ENCODE results near the gene TARBP1.
"Not testable (repeated sequence)": the region's sequence is repeated elsewhere in the genome, so short reads cannot be mapped to it uniquely, and the experiment has no call there.

TARBP1 gene

DNA sequence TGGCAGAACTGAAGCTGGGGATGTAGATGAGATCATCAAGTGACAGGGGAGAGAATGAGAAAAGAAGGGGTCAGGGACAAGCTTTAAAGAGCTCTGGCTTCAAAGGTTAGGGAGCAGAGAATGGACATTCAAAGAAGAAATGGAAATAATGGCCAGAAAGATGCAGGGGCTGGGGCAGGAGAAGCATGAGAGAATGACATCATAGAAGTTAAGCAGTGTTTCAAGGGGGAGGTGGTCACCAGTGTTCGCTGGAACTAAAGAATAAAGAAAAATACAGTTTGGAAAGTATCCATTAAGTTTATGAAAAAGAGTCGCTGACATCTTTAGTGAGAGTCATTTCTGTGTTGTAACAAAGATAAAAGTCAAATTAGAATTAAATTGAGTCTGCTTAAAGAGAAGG lies 44.3 kb downstream of the TARBP1 start:
- DNase-seq (ENCODE audit: low read depth in 2 of 2): no peak

DNA sequence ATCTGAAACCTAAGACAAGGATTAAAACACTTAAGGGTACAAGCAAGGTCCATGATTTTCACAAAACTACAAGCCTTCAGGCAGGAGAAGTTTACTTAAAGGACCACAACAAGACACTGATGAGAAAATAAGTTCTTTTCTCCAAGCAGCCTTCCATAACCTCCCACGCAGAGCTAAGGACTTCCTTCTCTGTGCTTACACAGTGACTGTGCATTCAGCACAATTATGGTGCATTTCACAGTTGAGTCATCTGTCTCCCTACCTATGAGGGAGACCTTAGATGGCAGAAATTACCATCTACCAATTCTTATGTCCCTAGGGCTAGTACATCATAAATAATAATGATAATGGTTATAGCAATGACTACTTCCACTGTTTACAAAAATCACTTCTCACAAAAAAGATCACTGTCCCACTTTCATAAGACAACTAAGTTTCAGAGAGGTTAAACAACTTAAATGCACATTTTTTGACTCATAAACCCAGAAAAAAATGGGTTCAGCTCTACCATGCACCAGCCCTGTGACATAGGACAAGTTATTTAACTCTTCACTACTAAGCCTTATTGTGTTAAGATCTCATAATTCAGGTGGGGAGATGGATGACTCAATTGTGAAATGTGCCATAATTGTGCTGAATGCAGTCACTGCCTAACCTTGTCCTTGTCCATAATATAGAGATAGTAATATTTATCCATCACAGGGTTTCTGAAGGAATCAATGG lies 45.3 kb downstream of the TARBP1 start:
- DNase-seq (ENCODE audit: low read depth in 2 of 2): peak in 1 of 2 experiments; percentile 6

DNA sequence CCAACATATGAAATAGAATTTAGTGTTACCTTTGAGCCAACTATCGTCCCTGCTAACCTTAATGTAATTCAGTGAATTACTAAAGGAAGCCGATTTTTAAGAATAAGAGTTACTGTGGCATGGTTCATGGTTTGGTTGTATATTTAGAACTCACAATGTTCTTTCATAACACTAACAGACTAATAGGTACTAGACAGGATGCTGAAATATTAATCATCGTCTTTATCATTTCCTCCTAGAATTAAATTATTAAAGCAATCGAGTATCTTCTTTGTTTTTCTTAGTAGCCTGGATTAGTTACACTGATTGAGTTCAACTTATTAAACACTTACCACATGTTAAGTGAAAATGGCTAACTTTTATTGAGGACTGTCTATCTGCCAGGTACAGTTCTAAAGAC lies 47.7 kb downstream of the TARBP1 start:
- no peak for DNase-seq (ENCODE audit: low read depth in 2 of 2)

DNA sequence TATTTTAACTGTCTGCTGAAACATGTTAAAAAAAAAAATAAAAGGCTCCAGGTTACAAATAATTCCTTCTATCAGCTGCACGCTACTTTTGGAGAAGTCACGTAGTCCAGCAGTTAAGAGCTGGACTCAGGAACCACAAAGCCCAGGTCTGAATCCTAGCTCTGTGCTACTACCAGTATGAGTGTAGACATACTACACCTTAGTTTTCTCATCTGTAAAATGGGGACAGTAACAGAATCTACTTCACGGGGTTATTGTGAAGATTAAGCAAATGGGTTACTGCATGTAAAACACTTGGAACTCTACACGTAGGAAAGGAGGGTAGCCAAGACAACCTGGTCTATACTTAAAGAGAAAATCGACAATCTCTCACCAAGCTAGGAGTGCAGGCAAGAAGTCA lies 48.3 kb downstream of the TARBP1 start:
- no peak for DNase-seq (ENCODE audit: low read depth in 2 of 2)

DNA sequence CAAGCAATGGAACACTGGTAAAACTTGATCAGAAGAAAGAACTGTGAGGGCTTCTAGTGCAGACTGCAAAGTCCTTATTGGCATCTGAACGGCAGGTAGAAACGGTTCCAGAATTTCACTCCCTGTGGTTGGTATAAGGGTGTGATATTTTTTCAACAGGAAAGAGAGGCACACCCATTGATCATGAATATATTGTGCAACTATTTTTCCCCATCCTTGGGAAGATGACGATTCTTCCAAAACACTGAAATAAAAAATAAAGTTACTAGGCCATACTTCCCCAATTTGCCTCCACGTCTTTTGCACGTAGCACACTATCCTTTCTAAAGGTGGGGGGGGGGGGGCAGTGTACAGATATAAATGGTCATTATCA lies 49.6 kb downstream of the TARBP1 start:
- DNase-seq (ENCODE audit: low read depth in 2 of 2): no peak

DNA sequence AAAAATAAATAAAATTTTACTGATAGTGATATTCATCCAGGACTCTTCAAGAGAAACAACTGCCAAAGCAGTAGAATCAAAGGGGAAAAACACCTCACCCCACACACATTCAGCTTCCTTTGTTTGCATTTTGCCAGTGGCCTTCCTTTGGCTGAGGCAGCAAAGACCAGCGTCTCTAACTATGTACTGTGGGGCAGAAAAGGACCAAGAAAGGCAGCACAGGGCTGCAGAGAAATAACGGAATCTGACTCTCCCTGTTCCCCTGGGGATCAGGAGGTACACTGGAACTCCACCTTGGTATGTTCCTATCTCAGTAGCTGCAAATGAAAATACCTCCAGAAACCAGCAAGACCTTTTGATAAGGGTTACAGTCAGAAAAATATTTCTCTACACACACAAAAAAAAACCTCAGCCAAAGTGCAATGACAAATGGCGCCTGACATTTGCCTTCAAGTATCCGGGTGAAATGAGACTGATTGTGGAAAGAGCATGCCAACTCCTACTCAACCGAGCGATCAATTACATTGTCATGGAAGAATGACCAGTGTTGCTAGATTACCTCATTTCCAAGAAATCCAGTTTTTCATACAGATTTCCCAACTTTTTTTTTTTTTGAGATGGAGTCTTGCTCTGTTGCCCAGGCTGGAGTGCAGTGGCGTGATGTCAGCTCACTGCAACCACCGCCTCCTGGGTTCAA lies 50.9 kb downstream of the TARBP1 start:
- DNase-seq (ENCODE audit: low read depth in 2 of 2): no peak

DNA sequence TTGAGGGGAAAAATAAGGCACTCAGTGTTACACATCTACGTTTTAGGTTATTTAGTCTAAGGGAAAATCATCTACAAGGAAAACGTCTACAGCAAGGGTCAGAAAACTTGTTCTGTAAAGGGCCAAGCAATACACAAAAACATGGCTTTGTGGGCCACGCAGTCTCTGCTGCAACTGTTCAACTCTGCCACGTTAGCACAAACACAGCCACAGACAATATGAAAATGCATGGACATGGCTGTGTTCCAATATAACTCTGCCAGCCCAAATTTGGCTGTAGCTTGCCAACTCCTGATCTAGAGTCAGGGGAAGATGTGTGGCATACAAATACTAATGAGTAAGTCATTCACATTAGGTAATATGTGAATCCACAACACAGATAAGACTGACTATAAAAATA lies 65.0 kb downstream of the TARBP1 start:
- no peak for DNase-seq (ENCODE audit: low read depth in 2 of 2)

DNA sequence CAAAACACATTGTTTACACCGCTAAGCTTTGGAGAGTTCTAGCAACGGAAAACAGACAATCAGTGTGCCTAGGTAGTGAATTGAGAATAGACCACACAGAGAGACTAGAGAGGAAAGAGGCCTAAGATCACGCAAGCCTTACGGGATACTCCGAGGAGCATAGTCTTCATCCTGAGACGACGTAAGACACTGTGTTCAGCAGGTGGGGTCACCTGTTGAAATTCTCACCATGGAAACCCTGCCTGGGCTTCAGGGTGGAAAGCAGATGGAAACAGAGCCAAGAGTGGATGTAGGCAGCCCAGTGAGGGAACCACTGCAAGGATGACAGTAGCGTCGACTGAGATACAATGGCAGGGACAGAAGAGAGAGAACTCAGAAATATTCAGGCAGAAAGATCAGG lies 65.5 kb downstream of the TARBP1 start:
- DNase-seq (ENCODE audit: low read depth in 2 of 2): no peak

DNA sequence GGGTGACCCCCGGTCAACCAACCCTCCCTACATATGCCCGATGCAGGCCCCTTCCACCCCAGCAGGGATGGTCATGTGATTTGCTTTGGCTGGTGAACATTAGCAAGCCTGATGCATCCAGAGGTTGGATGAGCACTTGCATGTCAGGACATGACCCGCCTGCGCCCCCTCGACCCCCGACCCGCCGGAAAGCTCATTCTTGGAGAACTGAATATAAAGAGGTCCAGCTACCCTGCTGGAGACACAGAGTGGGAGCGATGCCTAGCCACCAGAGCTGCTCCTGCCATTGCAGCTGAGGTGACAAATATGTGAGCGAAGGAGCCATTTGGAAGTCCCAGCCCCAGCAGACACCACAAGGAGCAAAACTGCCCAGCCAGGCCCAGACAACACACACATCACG lies 66.1 kb downstream of the TARBP1 start:
- DNase-seq (ENCODE audit: low read depth in 2 of 2): no peak

DNA sequence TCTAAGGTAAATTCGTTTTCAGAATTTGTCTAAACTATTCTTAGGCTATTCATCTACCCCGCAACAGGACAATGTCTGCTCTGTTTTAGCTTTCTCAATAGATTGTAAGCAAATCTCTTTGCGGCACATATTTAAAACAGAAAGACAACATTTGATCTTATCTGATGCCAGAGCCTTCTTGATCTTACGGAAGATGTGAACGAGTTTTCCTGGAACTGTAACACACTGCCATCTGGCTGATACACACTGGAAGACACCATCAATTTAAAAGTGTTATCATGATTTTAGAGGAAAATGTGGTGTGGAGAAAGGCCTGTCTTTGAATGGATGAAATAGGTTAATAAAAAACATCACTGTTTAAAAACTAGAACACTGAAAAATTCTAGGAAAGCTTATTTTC lies 69.7 kb downstream of the TARBP1 start:
- no peak for DNase-seq (ENCODE audit: low read depth in 2 of 2)

DNA sequence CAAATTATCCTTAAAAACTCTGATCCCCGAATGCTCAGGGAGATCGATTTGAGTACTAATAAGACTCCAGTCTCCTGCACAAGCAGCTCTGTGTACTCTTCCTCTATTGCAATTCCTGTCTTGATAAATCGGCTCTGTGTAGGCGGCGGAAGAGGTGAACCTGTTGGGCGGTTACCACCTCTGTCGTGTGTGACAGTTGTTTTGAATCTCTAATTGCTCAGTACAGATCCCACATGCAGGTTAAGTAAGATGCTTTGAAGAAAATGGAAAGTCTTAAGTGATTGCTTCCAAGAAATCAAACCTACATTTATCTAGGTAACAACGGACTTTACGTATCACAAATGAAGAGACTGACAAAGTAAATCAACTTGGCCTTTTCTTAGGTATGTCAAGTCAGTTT lies 70.2 kb downstream of the TARBP1 start:
- no peak for DNase-seq (ENCODE audit: low read depth in 2 of 2)

DNA sequence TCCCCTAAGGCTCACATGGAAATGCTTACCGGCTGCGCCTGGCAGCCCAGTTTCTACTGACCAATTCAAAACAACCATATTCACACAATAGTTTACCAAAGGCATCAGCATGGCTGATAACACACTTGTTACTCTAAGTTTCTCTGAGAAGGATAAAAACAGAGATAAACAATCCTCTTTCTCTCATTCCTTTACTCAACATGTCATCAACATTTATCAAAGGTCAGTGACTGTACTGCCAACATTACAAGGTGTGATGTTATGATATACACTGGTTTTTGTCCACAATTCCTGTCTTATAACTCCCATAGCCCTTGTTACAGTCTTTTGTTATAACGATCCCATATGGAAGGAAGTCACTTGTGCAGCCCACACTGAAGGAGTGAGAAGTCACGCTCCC lies 72.1 kb downstream of the TARBP1 start:
- DNase-seq (ENCODE audit: low read depth in 2 of 2): no peak

DNA sequence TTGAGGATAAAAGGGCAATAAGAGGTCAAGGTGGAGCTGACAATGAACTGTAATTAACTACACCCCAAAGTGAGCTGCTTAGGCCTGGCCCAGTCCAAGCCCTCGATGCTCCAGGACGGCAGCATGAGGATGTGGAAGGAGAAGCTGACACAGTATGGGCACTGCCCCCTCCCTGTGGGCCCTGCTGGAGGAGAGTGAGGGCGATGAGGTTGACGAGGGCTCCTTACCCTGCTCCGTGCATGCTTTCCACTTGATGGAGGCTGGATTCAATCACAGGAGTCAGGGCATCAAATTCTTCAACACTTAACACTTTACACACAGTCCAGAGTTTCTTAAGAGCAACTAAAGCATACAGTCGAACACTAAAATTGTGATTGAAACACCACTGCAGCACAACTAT lies 73.3 kb downstream of the TARBP1 start:
- no peak for DNase-seq (ENCODE audit: low read depth in 2 of 2)

DNA sequence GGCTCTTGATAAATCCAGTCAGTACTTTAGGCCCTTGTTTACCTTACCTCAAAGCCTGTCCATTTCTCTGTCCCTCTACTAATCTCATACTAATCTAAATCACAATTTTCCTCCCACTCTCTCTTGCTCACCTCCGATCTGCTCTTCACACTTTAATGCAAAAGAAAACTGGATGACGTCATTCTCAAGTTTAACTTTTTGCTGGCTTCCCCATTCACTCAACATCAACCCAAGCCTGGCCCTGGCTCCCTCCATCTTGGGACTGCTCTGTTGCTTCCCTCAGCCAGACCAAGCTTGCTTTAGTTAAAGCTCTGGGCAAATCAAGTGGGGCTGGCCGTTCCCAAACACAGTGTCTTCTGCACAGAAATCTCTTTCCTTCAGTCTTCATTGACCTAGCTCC lies 76.0 kb downstream of the TARBP1 start:
- DNase-seq (ENCODE audit: low read depth in 2 of 2): no peak

DNA sequence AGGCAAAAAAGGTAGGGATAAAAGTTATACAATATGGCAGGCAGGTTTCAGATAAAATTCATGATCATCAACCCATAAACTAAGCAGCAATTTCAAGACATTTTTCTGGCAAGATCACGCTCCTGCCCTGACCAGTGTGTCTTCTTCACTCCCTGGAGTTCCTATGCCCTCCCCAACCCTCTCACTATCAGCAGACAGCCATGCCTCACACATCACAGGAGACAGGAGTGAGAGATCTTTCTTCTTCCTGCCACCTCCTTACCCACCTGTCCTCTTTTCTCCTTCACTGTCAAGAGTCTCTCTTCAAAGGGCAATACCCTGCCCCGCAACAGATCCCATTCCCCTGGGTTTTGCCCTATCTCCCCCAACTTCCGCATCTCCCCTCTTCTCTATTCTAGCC lies 77.3 kb downstream of the TARBP1 start:
- no peak for DNase-seq (ENCODE audit: low read depth in 2 of 2)

DNA sequence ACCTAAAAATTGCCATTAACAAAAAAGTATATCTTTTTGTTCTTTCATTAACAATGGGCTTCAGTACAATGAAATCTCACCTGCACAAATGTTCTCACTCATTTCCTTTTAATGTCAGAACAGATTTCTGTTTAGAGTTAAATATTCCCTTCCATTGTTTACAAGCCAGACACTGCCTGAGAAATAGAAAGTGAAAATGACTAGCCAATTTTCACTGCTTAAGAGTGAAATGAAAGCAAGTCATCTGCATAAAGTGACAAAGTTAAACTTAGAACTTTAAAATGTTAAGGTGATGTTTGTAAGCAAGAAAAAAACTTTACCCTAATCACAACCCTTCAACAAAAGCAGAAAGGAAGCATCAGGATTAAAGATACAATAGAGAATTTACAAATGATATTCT lies 78.2 kb downstream of the TARBP1 start:
- no peak for DNase-seq (ENCODE audit: low read depth in 2 of 2)

DNA sequence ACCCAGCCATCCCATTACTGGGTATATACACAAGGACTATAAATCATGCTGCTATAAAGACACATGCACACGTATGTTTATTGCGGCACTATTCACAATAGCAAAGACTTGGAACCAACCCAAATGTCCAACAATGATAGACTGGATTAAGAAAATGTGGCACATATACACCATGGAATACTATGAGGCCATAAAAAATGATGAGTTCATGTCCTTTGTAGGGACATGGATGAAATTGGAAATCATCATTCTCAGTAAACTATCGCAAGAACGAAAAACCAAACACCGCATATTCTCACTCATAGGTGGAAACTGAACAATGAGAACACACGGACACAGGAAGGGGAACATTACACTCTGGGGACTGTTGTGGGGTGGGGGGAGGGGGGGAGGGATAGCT lies 79.5 kb downstream of the TARBP1 start:
- DNase-seq (ENCODE audit: low read depth in 2 of 2): not testable (repeated sequence)

DNA sequence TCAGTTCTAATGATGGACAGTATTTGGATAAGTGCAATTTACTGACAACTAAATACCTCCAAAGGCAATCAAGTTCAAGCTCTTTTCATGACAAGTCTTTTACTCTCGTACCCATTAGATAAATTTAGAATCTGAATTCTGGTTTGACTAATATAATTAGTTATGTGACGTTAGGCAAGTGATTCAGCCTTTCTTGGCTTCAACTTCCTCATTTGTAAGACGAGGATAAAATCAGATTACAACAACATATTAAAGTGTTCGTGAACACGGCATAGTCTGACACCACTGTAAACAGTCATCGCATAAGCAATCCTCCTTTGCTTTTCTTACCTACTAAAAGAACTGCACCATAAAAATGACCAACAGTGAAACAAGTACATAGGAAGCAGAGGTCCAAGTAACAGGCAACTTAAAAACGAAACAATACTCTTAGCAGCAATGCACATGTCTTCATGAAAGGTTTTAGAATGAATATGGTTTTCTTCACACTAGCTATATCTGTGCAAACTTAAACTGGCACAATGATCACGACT lies 80.1 kb downstream of the TARBP1 start:
- no peak for DNase-seq (ENCODE audit: low read depth in 2 of 2)

DNA sequence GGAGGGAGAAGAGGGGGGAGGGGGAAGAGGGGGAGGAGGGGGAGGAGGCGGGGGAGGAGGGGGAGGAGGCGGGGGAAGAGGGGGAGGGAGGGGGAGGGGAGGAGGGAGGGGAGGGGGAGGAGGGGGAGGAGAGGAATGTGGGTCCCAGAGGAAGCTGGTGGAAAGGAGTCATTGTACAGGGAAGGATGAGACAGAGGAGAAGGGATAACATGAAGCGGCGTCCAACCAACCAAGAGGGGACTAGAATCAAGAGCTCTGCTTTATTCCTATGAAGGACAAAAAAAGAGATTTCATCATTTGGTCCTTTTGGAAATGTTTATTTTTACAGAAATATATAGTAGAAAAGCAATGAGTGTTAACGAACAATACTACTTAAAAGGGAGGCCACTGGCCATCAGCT lies 81.2 kb downstream of the TARBP1 start:
- no peak for DNase-seq (ENCODE audit: low read depth in 2 of 2)

DNA sequence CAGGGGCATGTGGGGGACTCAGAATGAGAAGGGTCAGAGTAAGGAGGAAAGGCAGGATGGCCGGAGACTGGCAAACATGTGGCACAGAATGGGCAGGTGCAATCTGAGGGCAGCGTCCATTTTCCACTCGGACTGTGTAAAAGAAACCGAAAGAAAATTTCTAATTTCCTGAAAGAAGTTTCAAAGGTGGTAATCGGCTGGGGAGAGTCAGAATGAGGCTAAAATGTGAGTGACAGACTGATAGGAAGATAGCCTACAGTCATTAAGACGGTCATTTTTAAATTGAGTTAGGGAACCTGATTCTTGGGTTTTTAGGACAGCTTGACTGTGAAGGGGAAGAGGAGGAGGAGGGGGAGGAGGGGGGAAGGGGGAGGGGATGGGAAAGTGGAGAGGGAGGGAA lies 82.1 kb downstream of the TARBP1 start:
- DNase-seq (ENCODE audit: low read depth in 2 of 2): no peak

DNA sequence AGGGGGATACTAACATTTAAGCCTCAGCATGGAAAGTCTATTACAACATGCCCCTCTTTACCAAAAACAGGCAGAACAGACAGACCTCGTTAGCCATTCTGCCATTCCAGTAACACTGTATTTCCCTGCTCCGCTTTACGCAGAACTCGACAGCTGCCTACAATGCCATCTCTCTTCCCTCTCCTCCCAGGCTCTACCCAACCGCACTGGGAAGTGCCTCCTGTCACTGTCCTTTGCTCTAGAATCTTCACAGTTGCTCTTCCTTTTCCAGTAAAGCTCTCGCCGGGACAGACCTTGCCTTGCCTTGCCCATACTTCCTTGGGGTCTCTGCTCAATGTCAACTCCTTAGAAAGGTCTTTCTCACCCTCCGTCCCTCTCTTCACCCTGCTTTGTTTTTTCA lies 82.9 kb downstream of the TARBP1 start:
- no peak for DNase-seq (ENCODE audit: low read depth in 2 of 2)

DNA sequence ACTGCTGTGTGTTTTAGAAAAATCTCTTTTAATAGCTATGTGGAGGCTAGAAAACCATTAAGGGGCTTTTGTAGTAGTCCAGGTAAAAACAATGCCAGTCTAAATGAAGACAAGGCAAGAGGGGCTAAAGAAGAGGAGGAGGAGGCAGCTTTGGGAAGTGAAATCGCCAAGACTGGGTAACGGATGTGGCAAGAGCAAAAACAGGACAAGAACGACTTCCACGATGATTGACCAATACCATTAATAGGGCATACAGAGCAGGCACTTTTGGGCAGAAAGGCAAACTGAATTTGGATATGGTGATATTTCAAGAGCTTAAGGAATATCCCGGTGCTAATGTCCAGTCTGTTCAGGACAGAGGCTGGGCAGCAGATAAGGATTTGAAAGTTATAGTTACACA lies 83.7 kb downstream of the TARBP1 start:
- no peak for DNase-seq (ENCODE audit: low read depth in 2 of 2)

DNA sequence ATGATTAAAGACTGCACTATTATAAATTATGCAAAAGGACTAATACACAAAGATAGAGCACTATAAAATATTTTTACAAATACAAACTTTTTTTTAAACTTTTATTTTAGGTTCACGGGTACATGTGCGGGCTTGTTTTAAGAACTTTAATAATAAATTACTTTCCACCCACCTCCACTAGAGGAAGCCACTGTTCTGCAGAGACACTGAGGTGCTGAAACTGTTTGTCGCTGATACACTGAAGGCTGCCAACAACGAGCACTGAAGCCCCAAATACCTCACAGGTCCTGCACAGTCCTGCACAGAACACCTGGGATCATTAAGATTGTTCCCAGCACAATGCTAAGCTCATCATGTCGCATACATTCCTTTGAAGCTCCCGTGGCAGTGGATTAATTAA lies 85.8 kb downstream of the TARBP1 start:
- DNase-seq (ENCODE audit: low read depth in 2 of 2): no peak

DNA sequence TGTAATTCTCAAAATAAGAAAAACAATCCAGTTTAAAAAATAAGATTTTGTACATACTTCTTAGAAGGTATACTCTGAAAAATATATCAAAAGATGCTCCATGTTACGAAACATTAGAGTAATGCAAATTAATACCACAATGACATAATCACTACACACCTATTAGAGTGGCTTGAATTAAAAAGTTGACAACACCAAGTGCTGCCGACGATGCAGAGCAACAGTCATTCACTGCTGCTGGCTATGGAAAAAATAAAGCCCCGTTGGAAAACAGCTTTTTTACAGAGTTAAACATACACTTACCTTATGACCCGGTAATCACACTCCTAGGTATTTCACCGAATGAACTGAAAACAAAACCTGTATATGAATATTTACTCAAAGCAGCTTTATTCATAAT lies 90.9 kb downstream of the TARBP1 start:
- DNase-seq (ENCODE audit: low read depth in 2 of 2): no peak

Measured in fibroblast of skin of left quadriceps (primary cell).